GM19328 (cell line): ENCODE results near the gene PRDM5.

Experiments used
- ATAC-seq: cut with Tn5 transposase; IDR thresholded peaks from one replicate; pipeline ENCODE4 v1.9.1; 2021; ENCODE audit warnings: mild to moderate bottlenecking, moderate library complexity; ENCODE audit not compliant: unreplicated experiment

The PRDM5 gene

DNA sequence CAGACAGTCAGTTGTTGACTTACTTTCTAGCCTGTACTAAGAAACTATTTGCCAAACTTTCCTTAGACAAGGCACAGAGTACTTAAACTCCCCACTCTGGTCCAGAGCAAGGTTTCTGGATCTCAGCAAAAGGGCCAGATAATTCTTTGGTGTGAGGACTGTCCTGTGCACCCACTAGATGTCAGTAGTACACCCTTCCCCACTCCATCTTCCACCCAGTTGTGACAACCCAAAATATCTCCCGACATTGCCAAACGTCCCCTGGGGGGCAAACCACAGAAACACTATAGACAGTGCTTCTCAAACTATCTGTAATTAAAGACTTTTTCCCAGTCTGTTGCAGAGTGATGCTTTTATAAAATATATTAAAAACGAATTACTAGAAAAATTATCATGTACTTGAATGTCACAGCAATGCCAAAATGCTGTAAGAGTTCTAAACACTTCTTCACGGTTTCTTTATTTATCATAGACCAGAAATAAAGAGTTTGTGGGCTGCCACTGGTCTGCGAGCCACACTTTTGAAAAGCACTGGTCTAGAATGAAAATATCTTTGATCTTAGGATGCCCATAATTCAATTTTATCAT is 203.5 kb downstream of the PRDM5 start:
- peak; percentile 92 for ATAC-seq

DNA sequence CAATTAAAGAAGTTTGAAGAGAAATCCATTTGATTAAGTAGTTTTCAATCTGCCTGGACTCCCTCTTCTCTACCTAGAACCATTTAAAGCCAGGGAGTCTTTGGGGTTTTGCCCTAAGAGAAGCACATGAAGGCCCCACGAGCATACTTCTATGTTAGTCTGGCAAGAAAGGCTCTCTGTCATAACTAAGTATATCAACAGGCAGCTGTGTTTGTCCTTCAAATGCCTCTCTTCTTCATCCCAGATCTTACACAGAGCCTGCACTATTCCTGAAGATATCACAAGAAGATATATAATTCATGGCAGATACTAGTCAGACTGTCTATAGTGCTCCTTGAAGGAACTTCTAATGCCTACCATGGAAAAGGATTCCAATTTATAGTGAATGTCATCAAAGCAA is 206.2 kb downstream of the PRDM5 start:
- ATAC-seq: no peak

DNA sequence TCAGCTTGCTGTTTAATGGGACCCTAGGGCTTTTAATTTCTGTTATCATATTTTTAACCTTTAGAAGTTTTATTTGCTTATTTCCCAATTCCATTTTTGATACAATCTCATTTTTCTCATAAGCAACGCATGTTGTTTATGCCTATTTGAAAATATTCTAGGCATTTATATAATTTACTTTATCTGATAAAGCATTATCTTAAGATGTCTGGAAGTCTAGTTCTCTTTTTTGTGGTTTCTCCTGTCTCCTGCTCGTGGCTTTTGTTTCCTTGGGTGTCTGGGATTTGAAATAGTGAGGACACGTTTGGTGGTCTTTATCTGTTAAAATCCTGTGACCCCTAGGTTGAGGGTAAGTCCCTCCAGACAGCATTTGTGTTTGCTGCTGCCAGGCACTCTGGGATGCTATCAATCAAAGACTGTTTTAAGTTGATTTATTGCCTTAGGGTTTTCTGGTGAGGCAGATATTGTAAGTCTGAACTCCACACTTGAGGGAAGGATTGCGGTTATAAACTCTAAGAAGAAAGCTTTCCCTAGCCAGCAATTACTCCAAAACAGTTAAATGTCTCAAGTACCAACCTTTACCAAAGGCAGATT is 208.0 kb downstream of the PRDM5 start:
- no peak for ATAC-seq

DNA sequence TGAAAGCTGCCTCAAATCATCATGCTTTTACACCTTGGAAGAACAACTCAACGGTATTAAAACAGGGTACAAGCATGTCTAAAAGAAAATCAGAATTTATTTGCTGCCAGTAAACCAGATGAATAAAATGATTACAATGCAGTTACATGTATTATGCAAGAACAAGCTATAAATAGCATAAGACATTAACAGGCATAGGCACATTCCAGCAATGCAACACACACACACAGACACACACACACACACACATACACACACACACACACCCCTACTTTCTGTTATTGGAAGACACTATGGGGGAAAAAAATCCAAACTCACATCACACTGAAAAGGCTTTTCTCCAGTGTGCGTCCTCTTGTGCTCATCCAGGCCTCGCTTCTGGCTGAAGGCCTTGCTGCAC is 212.5 kb downstream of the PRDM5 start:
- no peak for ATAC-seq

DNA sequence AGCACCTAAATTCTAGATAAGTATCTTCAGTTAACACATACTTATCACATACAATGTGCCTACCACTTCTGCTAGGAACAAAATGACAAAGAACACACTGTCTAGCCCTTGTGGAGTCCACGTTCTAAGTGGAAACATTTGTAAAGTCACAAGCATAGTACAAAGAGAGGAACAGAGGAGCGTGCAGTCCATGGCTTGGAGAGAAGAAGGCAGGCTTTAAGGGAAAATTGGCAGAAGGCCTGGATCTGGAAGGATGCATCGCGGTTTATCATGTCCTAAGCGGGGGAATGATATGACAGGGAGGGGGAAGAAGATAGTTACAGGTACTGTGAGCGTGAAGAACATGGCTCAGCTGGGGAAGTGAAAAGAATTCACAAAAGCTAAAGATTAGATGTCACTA is 218.0 kb downstream of the PRDM5 start:
- no peak for ATAC-seq

DNA sequence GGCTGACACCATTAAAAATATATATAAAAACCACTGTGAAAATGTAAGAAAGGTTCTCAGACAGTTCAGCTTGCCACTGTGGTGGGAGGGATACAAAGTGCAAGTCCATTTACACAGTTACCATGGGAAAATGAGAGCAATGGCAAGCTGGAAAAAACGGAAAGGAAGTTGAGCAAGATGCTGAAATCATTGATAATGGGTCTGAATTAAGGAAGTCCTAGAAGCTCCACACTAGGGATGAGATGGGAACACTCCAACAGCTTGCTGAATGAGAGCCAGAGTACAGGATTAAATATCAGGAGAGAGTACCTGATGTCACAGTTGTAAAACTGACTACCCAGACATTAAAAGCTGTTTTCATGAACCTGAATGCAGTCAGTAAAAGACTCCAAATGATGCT is 218.6 kb downstream of the PRDM5 start:
- ATAC-seq: no peak

DNA sequence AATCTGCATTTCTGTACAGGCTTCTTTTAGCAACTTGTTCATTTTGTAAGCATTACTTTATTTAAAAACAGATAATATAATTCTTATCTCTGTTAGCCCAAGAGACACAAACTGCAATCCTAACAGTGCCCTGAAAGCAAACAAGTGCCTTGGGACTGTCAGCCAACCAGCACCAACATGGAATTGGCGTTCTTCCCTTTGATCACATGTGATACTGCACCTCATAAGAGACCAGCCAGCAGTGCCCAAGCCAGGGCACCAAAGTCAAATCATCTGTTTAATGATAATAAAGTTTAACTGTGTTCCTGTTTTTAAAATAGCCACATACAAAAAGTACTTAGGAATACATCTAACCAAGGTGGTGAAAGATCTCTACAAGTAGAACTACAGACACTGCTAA is 223.2 kb downstream of the PRDM5 start:
- no peak for ATAC-seq

DNA sequence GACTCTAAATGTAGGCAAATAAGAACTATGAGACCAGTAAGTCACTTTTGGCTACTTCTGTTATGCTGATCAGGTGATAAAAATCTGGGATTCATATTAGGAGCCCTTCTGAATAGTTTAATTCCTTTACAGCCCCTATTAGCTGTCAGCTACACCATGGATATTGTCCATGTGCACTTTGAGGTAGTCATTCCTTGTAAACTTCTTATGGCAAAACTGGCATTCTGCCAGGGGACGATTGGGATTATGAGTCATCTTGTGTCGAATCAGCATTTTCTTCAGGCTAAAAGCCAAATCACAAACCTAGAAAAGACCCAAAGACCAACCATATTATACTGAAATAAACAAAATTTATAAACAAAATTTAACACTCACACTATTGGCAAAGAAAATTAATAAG is 227.6 kb downstream of the PRDM5 start:
- no peak for ATAC-seq

DNA sequence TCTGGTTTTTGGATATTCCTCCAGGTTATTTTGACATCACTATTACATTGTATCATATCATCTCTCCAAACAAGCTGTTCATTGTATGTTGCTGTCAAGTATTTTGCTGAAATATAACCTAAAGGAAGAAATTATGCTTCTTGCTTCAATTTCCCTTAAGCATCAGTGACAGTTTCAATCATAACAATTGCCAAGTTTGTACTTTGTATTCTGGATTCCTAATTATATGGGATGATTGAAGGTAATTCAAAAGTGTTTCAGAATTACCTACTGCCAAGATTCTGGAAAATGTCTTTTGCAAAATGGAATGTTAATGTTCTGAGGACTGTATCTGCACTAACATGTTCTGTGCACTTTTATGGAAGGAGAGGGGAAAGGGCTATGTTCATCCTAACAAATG is 228.7 kb downstream of the PRDM5 start:
- ATAC-seq: no peak

DNA sequence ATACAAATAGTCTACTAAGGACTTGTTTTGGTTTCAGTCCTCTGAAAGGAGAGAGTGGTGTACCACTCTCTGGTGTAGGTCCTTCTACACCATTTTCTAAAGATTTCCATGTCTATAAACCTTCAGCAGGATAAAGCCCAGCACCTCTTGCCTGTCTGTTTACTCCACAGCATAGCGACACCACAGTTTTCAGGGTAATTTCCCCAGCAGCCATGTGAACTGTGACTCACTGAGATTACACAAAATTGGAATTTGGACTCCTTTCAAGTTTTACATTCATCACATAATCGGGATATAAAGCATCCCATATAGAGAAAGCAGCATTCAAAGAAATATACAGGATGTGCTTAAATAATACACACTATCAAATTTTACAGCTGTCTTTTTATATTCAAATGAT is 229.6 kb downstream of the PRDM5 start:
- ATAC-seq: no peak

DNA sequence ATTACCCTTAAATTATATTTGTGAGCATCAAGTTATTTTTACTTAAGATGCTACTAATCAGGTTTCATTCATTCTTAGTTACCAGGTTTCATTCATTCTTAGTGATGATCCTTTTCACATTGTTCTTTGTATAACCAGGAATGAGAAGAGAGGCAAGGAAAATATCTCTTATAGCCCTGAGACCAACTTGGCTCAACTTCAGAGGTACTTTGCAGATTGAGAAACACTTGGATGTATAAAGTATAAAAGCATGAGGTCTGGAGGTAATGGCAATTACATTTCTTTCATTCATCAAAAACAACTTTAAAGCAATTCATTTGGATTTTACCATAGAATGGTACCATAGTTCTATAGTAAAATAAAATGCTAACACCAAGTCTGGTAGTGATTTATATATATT is 231.0 kb downstream of the PRDM5 start:
- ATAC-seq: no peak

DNA sequence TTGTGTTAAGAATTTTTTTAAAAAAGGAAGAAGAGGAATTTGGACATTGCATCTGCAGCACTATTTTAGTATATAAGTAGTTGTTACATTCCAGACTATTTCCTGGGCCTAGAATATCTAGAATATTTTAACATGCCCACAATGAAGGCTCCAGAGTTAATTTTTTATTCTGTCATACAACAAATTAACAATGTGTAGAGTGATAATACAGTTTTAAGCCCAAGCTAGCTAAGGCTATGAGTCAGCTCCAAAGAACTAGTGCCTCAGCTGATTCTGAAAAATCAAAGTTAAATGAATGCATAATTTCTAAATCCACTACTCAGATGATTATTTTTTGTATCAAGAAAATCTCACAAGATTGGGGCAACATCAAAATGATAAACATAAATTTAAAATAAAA is 231.4 kb downstream of the PRDM5 start:
- ATAC-seq: no peak

DNA sequence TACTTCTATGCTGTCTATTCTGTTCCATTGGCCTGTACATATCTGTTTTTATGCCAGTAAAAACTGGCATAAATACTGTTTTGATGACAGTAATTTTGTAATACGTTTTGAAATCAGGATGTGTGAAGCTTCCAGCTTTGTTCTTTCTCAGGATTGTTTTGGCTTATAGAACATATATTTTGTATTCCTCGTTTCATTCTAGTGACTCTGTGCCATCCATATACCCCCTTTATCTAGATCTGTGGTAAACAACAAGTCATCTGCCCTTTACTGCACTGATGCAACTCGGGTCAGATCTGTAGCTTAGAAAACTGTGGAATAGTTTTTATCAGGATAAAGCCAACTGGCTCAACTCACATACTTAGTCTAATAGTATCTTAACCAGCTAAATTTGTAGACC is 233.7 kb downstream of the PRDM5 start:
- no peak for ATAC-seq

DNA sequence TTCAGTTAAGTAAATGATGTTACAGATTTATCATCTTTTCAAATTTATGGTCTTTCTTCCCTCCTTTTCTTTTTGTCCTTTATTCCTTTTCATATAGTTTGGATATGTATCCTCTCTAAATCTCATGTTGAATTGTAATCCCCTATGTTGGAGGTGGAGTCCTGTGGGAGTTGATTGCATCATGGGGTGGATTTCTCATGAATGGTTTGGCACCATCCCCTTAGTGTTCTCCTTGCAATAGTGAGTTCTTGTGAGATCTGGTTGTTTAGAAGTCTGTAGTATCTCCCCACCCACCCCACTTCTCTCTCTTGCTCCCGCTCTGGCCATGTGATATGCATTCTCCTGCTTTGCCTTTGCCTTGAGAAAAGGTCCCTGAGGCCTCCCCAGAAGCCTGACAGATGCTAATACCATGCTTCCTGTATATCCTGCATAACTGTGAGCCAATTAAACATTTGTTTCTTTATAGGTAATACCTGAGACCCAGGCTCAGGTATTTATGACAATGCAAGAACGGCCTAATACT is 236.7 kb downstream of the PRDM5 start:
- ATAC-seq: no peak

DNA sequence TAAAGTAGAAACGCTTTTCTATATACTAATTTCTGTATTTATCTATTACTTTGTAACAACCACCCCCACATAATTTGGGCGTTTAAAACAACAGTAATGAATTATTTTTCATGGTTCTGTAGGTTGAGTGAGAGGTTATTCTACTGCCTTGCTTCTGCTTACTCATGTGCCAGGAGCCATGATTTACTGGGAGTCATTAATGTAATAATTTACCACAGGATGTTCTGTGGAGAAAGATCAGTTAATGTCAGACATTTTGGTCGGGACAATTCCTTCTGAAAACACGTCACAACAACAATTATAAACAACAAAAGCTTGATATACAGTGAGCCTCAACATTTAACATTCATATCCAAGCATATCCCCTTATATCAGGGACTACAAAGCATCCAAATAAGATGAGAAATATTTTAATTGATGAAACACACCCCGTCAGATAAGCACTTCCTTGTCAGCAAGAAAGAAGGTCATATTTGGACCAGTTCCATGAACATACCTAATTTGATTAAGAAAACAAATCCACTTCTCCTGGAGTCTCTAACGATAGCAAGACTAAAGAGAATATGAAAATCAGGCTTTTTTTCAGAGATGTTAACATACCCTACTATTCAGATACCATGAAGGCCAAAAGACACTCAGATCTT is 238.5 kb downstream of the PRDM5 start:
- ATAC-seq: no peak

DNA sequence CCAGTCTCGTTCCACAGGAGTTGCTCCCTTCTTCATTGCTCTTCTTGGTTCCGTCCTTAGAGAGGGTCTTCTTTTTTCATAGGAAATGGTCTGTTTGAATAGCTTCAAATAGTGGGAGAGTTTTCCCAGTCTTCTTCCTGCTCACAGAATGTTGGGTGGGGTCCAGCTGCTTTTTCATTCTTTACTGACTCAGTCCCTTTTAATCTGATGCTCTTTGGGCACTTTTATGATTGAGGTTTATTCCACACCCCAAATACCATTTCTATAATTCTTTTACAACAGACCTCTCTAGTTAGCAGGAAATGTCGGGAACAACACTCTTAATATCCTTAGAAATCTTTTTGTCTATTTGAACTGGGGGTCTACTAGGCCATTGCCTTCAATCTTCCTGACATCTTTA is 239.5 kb downstream of the PRDM5 start:
- no peak for ATAC-seq

DNA sequence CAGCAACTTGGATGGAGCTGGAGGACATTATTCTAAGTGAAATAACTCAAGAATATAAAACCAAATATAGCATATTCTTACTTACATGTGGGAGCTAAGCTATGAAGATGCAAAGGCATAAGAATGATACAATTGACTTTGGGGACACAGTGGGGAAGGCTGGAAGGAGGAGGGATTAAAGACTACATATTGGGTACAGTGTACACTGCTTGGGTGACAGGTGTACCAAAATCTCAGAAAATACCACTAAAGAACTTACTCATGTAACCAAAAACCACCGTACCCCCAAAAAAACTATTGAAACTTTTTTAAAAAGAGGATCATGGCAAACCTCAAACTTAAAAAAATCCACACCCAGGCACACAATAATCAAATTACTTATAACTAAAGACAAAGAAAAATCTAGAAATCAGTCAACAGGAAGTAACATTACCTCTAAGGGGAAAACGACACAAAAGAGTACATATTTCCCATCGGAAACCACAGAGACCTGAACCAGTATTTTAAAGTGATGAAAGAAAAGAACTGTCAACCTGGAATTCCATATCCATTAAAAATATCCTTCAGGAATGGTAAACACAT is 241.8 kb downstream of the PRDM5 start:
- no peak for ATAC-seq

DNA sequence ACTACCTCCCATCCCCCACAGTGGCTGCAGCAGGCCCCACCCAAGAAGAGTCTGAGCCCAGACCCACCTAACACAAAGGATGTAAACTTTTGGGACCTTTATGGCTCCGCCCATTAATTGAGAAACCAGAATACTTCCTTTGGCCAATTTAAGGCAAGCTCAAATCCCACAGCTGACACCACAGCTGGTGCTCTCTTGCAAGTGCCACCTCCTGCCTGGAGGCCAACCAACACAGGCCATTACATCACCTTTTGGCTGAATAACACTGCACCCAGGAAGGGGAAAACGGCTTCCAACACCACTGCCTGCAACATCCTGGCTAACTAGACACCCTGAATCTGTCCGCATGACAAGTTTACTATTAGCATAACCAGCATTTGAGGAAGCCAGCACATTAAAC is 248.8 kb downstream of the PRDM5 start:
- no peak for ATAC-seq

DNA sequence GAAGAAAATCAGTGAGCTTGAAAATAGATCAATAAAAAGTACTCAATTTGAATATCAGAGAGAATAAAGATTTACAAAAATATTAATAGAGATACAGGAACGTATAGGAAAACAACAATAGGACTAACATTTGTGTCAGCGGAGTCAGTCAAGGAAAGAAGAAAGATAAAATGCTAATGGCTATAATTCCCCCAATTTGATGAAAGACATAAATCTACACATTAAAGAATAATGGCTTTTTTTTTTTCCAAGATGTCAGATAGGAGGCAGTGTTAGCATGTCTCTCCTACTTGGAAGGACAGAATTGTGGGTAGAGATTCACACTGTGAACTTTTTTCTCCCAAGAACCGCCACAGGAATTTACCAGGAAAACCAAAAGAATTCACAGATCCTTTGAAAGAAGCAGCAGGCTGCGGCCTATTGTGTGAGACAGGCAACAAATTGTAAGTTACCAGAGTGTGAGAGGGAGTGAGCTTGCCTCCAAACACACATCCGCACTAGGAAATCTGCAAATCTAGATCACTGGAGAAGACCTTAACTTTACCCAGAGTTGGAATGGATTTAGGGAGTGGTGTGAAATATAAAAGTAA is 249.9 kb downstream of the PRDM5 start:
- no peak for ATAC-seq

DNA sequence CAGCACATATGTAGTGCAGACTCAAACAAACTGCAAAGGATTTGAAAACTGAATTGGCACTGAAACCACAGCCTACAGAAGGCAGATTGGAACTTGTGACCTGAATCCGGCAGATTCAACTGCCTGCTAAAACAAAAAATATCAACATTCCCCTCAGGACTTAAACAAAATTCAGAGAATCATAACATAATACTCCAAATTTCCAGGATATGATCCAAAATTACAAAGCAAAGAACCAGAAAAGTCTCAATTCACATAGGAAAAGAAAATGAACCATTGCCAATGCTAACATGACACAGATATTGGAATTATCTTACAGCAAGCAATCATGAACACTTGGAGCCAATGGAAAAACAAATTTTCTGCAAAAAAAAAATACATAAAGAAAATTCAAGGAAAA is 250.4 kb downstream of the PRDM5 start:
- no peak for ATAC-seq

DNA sequence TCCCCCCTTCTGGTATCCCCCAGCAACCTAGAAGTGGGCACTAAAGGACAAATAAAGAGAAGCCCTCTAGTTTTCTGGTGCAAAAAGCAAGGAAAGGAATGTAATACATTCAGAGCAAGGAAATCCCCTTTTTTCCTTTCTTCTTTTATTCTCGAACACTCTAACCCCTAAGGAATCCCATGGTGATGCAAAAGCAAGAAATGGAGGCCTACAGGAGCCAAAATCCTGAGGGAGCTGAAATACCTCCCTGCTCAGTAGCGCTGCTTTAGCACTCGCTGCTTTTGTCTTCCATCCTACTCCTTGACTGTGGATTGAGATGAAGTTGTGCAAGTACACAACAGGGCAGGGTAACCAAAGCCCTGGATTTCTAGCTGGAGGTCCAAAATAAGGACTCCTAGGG is 251.0 kb downstream of the PRDM5 start:
- no peak for ATAC-seq

DNA sequence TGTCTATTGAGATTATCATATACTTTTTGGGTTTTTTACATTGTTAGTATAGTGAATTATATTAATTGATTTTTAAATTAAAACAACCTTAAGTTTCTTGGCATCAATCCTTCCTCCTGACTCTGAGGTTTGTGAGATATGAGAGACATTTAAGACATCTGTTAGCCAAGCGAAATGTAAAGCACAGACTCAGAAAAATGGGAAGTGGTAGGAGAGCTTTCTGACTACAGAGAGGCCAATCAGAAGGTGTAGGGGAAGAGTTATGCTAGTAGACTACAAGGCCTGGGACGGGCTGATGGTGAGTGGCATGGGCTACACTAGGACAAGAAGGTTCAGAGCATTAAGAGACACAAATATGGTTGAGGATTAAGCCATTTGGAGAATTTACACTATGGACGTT is 255.4 kb downstream of the PRDM5 start:
- ATAC-seq: no peak
